GM12872 (cell line): ENCODE results near the gene CYP19A1.
A peak's percentile ranks its signal among the peaks of the same experiment; 100 is the strongest.

Experiments used
- TF ChIP-seq, protein P1 (sequence below): IDR thresholded peaks from 3 replicates; pipeline ENCODE4 v1.5.1; 2011; ENCODE audit warnings: low read depth, mild to moderate bottlenecking, low read length, moderate library complexity; ENCODE audit not compliant: insufficient read depth

Gene CYP19A1

DNA sequence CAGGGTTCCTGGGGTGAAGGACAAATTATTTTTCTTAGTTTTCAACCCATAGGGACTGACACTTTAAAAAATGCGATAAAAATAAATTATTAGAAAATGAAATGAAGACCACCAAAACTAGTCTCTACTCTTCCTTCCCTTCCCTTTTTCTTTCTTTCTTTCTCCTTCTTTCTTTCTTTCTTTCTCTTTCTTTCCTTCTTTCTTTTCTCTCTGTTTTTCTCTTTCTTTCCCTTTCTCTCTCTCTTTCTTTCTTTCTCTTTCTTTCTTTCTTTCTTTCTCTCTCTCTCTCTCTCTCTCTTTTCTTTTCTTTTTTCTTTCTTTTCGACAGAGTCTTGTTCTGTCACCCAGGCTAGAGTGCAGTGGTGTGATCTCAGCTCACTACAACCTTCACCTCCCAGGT, 144.4 kb downstream of the CYP19A1 start:
- TF ChIP-seq, protein P1, sequence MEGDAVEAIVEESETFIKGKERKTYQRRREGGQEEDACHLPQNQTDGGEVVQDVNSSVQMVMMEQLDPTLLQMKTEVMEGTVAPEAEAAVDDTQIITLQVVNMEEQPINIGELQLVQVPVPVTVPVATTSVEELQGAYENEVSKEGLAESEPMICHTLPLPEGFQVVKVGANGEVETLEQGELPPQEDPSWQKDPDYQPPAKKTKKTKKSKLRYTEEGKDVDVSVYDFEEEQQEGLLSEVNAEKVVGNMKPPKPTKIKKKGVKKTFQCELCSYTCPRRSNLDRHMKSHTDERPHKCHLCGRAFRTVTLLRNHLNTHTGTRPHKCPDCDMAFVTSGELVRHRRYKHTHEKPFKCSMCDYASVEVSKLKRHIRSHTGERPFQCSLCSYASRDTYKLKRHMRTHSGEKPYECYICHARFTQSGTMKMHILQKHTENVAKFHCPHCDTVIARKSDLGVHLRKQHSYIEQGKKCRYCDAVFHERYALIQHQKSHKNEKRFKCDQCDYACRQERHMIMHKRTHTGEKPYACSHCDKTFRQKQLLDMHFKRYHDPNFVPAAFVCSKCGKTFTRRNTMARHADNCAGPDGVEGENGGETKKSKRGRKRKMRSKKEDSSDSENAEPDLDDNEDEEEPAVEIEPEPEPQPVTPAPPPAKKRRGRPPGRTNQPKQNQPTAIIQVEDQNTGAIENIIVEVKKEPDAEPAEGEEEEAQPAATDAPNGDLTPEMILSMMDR = no peak

DNA sequence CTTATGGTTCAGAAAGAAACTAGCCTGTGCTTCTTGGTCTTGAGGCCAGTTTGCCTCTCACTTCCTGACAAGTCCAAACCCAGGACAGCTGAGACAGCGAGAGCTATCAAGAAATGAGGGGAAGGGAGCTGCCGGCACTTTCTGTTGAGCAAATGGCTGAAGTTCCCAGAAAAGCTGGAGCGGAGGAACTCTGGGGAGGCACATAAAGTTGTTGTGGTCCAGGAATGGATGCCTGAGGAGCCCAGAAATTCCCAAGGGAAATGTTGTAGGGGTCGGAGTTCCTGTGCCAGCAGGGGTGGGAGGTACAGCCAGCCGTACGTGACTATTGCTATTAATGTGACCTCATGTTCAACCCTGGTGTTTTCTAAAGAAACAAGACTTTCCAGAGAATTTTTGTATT, 144.9 kb downstream of the CYP19A1 start:
- TF ChIP-seq, protein P1 = no peak

DNA sequence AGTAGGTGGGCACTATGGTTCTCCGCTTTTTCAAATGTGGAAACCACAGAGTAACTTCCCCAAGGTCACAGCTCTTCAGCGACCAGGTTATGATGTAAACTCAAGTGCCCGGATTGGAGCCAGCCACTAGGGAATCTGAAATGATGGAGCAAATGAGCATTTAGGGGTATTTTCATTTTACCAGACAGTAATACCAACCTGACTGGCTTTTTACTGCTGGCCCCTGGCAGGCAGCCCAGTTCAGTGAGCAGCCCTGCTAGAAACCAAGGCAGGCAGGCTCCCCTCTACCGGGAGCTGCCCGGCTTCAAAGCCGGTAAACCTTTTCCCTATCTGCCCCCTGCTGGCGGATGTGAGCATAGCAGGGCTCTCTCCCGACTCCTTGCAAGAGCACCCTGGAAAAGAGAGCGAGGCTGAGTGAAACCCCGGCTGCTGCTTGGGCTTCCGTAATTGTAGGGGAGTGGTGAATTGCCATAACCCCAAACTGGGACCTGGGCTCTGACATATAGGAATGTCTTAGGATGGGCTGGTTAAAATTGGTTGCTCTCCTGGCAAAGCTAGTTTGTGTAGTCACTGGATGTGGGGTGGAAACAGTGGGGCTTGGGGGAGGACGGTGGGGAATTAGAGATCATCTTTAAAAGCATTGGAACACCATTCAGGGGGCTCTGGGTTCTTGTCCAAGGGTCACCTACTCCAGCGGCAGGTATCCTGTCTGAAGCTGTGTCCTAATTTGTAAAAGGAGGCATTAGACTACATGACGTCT, 145.7 kb downstream of the CYP19A1 start:
- TF ChIP-seq, protein P1 = peak; percentile 97

DNA sequence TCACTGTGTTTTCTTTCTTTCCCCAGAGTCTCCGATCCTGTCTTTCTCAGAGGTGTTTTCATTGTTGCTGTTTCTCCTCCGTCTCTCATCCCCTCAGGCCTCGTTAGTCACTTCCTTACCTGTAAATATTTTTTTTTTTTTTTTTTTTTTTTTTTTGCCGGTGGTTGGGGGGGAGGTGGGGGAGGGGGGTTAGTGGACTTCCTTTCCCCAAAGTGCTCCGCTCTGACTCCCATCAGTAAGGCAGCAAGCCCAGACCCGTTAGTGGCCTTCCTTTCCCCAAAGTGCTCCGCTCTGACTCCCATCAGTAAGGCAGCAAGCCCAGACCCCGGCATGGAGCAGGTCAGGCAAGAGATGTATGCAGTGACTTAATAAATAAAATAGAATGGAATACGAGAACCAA, 146.6 kb downstream of the CYP19A1 start:
- TF ChIP-seq, protein P1 = no peak

DNA sequence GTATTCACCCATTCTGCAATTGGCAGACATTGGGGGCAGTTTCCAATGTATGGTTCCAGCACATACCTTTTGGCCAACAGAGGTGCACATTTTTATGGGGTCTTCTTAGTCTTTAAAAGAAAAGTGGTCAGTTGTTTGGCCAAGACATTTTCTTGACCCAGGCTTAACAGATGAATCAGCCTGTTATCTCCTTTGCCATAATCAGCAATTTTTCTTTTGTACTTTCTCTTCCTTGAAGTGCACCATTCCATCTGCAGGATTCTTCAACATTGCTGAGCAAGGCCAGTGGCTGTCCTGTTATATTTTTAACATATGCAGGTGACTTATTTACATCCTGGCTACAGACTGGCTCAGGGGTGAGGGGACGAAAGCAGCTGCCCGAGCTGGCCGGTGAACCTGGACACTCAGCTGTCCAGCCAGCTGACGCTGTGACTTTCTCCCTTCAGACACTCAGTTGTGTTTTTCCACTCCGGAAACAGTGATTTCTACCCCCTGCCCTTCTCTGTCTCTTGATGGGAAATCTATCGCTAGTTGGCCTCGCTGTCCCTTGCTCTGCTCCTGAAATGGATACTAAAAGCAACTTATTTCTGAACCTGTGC, 147.2 kb downstream of the CYP19A1 start:
- TF ChIP-seq, protein P1 = no peak

DNA sequence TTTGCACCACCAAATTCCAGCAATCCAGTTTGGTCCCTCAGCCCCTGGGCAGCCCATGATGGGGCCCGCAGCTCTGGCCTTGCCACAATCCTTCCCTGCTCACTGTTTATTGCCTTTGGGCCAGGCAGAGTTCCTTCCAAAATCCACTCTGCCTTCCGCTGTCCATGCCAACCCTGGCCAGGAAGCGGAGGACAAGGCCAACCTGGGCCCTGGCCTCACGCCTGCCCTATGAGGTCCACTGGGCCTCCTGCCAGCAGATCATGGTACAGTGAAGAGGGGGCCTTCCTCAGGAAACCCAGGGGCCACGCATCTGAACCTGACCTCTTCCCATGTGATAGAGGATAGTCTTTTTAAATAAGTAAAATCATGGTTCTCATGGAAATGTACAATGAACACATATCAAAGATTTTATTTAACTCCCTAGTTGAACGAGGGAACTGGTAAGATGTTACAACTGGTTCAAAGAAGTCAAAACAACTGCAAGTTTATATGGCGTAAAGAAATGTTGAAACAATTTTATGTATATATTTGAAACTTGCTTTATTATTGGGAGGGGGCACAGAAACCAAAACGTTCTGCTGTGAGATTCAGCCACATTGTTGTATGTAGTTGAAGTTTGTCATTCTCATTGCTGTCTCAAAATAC, 147.8 kb downstream of the CYP19A1 start:
- TF ChIP-seq, protein P1 = no peak

DNA sequence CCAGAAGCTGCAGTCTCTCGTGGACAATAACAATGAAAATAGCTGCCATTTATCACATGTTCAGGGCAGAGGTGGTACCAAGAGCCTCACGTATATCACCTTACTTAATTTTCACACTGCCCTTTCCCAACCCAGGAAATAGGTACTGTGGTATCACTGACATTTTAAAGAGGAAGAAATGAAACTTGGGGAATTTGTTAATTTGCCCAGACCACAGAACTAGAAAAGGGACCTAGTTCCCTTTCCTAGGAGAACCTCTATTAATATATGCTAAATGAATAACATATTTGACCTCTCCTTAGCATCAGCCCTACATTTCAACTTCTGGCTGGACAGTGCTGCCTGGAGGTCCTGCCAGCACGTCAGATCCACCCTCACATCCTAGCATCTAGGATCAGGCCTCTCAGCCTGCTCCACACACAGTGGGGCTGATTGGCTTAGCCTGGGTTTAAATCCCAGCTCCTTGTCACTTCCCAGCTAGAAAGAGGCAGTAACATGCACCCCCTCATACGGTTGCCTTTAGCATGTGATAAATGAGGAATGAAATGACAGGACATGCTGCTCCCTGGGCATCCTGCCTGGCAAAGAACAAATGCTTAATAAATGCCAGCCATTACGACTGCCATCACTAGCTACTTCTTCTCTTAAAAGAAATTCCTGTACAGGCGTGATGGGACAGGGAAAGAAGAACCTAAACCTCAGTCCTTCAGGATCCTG, 148.6 kb downstream of the CYP19A1 start:
- TF ChIP-seq, protein P1 = no peak
